ENCODE measurements around the gene CALY. TPM values are rescaled to one million over a fixed set of nuclear protein-coding genes. Genes with fewer than 3 reads are reported as not detected.

CALY gene
- polyA plus RNA-seq, 2 of the 4 experiments (the other 2 are of a cell fraction): 0.30 to 0.63 TPM

DNA sequence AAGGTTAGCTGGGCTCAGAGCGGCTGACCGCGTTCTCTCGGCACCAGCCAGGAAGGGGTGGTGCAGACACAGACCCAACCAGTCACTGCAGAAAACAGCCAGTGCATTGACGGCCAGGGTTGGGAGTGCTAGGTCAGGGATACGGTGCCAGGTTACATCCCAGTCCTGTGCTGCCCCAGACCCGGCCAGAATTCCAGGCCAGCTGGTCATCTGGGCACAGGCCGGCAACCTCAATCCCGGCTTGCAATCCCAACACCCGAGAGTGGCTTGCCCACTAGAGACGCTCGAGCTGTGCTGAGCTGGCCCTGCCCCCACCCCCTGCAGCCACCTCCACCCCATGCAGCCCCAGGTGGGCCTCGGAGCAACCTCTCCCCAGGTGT lies 14.2 kb upstream of the CALY start:
- FAIRE-seq: no peak
- no peaks in the 10 kb centered on the region for H3K9me3 ChIP-seq
- H3K4me2 ChIP-seq: no peak overlapping the region
- CTCF ChIA-PET: interaction anchor here (1.0 to 1.5 kb wide), 5 partner anchors 14 to 43 kb away, joined by 3 to 8 read pairs (median 3); no protein-coding TSS in a partner anchor
- no peak overlapping the region for H3K4me3 ChIP-seq
- no peak overlapping the region for H3K27ac ChIP-seq
- 58% methylated on average over 9 of the region's 13 CpGs for WGBS (ENCODE audit: missing lambda C conversion rate)
- POLR2A ChIA-PET: no interaction called here
- TF ChIP-seq POLR2A (IDR thresholded peaks at IDR 0.05; ENCODE audit: low read length): no peak
- TF ChIP-seq, protein P1, sequence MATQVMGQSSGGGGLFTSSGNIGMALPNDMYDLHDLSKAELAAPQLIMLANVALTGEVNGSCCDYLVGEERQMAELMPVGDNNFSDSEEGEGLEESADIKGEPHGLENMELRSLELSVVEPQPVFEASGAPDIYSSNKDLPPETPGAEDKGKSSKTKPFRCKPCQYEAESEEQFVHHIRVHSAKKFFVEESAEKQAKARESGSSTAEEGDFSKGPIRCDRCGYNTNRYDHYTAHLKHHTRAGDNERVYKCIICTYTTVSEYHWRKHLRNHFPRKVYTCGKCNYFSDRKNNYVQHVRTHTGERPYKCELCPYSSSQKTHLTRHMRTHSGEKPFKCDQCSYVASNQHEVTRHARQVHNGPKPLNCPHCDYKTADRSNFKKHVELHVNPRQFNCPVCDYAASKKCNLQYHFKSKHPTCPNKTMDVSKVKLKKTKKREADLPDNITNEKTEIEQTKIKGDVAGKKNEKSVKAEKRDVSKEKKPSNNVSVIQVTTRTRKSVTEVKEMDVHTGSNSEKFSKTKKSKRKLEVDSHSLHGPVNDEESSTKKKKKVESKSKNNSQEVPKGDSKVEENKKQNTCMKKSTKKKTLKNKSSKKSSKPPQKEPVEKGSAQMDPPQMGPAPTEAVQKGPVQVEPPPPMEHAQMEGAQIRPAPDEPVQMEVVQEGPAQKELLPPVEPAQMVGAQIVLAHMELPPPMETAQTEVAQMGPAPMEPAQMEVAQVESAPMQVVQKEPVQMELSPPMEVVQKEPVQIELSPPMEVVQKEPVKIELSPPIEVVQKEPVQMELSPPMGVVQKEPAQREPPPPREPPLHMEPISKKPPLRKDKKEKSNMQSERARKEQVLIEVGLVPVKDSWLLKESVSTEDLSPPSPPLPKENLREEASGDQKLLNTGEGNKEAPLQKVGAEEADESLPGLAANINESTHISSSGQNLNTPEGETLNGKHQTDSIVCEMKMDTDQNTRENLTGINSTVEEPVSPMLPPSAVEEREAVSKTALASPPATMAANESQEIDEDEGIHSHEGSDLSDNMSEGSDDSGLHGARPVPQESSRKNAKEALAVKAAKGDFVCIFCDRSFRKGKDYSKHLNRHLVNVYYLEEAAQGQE (IDR thresholded peaks at IDR 0.05): no peak
- no peak for TF ChIP-seq ZC3H11A (IDR thresholded peaks at IDR 0.05)
- TF ChIP-seq NR3C1 (IDR thresholded peaks at IDR 0.05): no peak
- no peak for TF ChIP-seq BHLHE40 (IDR thresholded peaks at IDR 0.05; ENCODE audit: low read depth, low read length)
- no peak for TF ChIP-seq PHF8 (IDR thresholded peaks at IDR 0.05; ENCODE audit: borderline replicate concordance, low read depth)
- no peak for TF ChIP-seq FOXS1 (CRISPR knock-in tag; IDR thresholded peaks at IDR 0.05)
- TF ChIP-seq CEBPB (IDR thresholded peaks at IDR 0.05): no peak
- TF ChIP-seq RCOR1 (IDR thresholded peaks at IDR 0.05; ENCODE audit: low read depth, low read length): no peak
- no peak for TF ChIP-seq HOXB5 (CRISPR knock-in tag; IDR thresholded peaks at IDR 0.05)
- DNase-seq (ENCODE audit: low read depth in 1 of 2, low spot score in 1 of 2): no peak
- peaks cover 3% of the 10 kb centered on the region; the same call in 1 of the 3 replicates for H3K4me1 ChIP-seq
- ATAC-seq: peak in 1 of 2 experiments; percentile 9; a peak in 3 of 6 replicates

DNA sequence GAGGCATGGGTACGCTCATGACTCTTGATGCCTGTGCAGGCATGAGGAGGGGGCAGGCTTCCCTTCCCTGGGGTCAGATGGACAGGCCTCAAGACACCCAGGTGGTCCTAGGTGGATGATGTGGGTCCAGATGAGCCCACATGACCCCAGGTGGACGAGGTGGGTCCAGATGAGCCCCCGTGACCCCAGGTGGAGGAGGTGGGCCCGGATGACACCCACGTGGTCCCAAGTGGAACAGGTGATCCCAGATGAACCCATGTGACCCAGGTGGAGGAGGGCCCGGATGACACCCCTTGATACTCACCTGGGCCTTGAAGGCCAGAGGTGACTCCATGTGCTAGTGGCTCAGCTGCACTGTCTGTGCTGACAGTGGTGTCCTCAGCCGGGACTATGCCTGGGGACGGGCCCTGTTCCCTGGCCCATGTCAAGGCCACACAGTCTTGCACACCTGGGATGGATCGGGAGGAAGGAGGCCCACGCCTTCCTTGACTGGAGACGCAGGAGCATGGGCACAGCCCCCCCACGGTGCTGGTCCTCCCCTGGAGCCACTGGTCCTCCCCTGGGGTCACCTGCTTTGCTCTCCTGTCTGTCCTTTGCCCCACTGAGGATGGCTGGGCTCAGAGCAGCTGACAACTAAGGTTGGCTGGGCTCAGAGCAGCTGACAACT lies 13.7 kb upstream of the CALY start:
- DNase-seq (ENCODE audit: low read depth in 1 of 2, low spot score in 1 of 2): no peak
- no peak for TF ChIP-seq MAZ (IDR thresholded peaks at IDR 0.05; ENCODE audit: borderline replicate concordance, low read depth, low read length)
- TF ChIP-seq GATA3 (IDR thresholded peaks at IDR 0.05; ENCODE audit: borderline replicate concordance): no peak
- TF ChIP-seq, protein P2, sequence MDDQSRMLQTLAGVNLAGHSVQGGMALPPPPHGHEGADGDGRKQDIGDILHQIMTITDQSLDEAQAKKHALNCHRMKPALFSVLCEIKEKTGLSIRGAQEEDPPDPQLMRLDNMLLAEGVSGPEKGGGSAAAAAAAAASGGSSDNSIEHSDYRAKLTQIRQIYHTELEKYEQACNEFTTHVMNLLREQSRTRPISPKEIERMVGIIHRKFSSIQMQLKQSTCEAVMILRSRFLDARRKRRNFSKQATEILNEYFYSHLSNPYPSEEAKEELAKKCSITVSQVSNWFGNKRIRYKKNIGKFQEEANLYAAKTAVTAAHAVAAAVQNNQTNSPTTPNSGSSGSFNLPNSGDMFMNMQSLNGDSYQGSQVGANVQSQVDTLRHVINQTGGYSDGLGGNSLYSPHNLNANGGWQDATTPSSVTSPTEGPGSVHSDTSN (IDR thresholded peaks at IDR 0.05): 0 out of 2 replicates have a peak, but pooled peaks have one; percentile 27
- Histone ChIP-seq H3K9me3 (no peaks in the 10 kb centered on the region), H3K4me2 (no peak overlapping the region), H3K4me3 (no peak overlapping the region), H3K4me1 (peaks cover 3% of the 10 kb centered on the region; the same call in 1 of the 3 replicates), H3K27ac (no peak overlapping the region)
- ATAC-seq: no peak
- CTCF ChIA-PET: interaction anchor here (1.0 to 1.5 kb wide), 4 partner anchors 14 to 42 kb away, joined by 3 to 8 read pairs (median 4); no protein-coding TSS in a partner anchor
- WGBS (ENCODE audit: missing lambda C conversion rate): 89% methylated on average over 7 of the region's 12 CpGs
- FAIRE-seq: no peak
- POLR2A ChIA-PET: no interaction called here

DNA sequence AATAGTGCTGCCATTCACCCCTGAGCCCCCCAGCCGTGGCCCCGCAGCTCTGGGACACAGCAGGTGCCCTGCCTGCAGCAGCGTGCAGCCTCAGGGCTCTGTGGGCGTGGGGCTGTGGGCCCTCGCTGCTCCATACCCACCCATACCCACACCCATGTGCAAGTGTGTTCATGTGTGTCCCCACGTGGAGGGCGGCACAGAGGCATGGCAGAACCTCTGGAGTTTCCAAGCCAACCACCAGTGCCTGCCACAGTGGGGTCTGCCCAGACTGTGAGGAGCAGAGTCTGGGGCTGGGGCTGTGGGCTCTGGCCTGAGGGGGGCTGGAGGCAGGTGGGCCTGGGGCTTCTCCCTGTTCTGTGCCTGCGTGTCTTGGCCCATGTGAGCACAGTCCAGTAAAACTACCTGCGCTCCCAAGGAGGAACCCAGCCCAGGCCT lies 12.9 kb upstream of the CALY start:
- FAIRE-seq (no peak), ATAC-seq (no peak), DNase-seq (ENCODE audit: low read depth in 1 of 2, low spot score in 1 of 2) (no peak)
- Histone ChIP-seq H3K4me2 (no peak overlapping the region), H3K4me1 (peaks cover 3% of the 10 kb centered on the region; the same call in 1 of the 3 replicates), H3K4me3 (no peak overlapping the region), H3K27ac (no peak overlapping the region), H3K9me3 (no peaks in the 10 kb centered on the region)
- ChIA-PET CTCF (interaction anchor here (2.2 kb wide), 1 partner anchor 31 kb away, joined by 5 read pairs; no protein-coding TSS in a partner anchor), POLR2A (no interaction called here)
- 72% methylated on average over 7 of the region's 9 CpGs for WGBS (ENCODE audit: missing lambda C conversion rate)
- TF ChIP-seq HOXA7 (CRISPR knock-in tag; IDR thresholded peaks at IDR 0.05): no peak
- TF ChIP-seq RCOR1 (IDR thresholded peaks at IDR 0.05; ENCODE audit: low read depth, low read length): no peak
- TF ChIP-seq POLR2AphosphoS2 (conservative IDR thresholded peaks at IDR 0.05; ENCODE audit: low read length): no peak
- TF ChIP-seq FOXS1 (CRISPR knock-in tag; IDR thresholded peaks at IDR 0.05): no peak
- TF ChIP-seq EP300 (IDR thresholded peaks at IDR 0.05): no peak
- TF ChIP-seq, protein P3, sequence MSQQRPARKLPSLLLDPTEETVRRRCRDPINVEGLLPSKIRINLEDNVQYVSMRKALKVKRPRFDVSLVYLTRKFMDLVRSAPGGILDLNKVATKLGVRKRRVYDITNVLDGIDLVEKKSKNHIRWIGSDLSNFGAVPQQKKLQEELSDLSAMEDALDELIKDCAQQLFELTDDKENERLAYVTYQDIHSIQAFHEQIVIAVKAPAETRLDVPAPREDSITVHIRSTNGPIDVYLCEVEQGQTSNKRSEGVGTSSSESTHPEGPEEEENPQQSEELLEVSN (IDR thresholded peaks at IDR 0.05; ENCODE audit: borderline replicate concordance, low read depth): no peak
- no peak for TF ChIP-seq NR3C1 (IDR thresholded peaks at IDR 0.05)
- no peak for TF ChIP-seq FOSL2 (IDR thresholded peaks at IDR 0.05)
- no peak for TF ChIP-seq FOSL2 (CRISPR knock-in tag; IDR thresholded peaks at IDR 0.05)
- no peak for TF ChIP-seq CBX2 (IDR thresholded peaks at IDR 0.05; ENCODE audit: borderline replicate concordance, low read depth)
- no peak for TF ChIP-seq CHD2 (IDR thresholded peaks at IDR 0.05; ENCODE audit: low read length, partially characterized antibody)
- TF ChIP-seq, protein P4, sequence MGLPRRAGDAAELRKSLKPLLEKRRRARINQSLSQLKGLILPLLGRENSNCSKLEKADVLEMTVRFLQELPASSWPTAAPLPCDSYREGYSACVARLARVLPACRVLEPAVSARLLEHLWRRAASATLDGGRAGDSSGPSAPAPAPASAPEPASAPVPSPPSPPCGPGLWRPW (IDR thresholded peaks at IDR 0.05): no peak
- no peak for TF ChIP-seq RARB (CRISPR knock-in tag; IDR thresholded peaks at IDR 0.05)
- TF ChIP-seq, protein P5, sequence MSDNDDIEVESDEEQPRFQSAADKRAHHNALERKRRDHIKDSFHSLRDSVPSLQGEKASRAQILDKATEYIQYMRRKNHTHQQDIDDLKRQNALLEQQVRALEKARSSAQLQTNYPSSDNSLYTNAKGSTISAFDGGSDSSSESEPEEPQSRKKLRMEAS (IDR thresholded peaks at IDR 0.05): no peak
- TF ChIP-seq PHF8 (IDR thresholded peaks at IDR 0.05; ENCODE audit: borderline replicate concordance, low read depth): no peak
- TF ChIP-seq HEYL (CRISPR knock-in tag; IDR thresholded peaks at IDR 0.05): no peak
- TF ChIP-seq, protein P6, sequence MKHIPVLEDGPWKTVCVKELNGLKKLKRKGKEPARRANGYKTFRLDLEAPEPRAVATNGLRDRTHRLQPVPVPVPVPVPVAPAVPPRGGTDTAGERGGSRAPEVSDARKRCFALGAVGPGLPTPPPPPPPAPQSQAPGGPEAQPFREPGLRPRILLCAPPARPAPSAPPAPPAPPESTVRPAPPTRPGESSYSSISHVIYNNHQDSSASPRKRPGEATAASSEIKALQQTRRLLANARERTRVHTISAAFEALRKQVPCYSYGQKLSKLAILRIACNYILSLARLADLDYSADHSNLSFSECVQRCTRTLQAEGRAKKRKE (CRISPR knock-in tag; IDR thresholded peaks at IDR 0.05; ENCODE audit: low read depth): no peak
- TF ChIP-seq ZSCAN20 (CRISPR knock-in tag; IDR thresholded peaks at IDR 0.05): no peak
- no peak for TF ChIP-seq RFX5 (IDR thresholded peaks at IDR 0.05)
- no peak for TF ChIP-seq MYC (IDR thresholded peaks at IDR 0.05; ENCODE audit: borderline replicate concordance, low read length)
